ENCODE data around the gene GTF2A2. TPM values are rescaled to one million over a fixed set of nuclear protein-coding genes. Genes with fewer than 3 reads are reported as not detected.

The GTF2A2 gene, protein sequence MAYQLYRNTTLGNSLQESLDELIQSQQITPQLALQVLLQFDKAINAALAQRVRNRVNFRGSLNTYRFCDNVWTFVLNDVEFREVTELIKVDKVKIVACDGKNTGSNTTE
- 26.6 and 112 TPM in 2 replicates for total RNA-seq

DNA sequence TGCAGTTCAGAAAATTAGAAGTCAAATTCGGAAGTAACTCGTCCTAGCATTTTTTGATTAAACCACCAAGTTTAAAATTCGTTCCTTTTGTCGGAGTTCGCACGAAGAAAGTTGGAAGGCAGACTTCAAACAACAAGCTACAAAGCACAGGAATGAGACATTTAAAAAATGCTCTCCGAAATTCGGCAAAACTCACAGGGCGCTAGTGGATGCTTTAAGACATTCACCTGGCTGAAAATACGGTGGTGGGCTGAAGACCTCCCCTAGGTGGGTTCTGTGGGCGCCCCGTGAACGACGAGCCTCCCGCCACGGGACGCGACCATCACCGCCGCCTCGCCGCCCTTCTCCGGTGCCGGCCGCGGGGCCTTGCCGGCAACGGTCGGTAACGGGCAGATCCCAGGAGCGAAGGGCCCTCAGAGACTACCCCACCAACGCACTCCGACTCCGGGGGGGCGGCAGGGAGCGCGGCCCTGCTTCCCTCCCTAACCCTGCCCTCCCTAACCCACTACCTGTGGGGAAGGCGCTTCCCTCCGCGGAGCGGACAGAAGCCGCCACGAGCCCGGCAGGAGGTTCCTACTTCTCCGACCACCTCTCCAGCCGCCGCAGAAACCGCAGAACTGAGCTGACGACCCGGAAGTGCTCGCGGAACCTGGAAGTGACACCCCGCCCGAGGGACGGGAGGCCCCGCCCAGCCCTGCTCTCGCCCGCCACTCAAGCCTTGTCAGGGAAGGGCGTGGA, at the start of gene GTF2A2:
Gene GTF2A2 (minus strand): TSS at position 619 of the 738 bp plus-strand sequence. CDS start 5,238 bp downstream, outside the sequence.

GRCh38 chr15:59688782-59689625, 31.7 kb upstream of the GTF2A2 start, which contains the start of gene BNIP2:
Gene BNIP2 (minus strand): TSS chr15:59689320. CDS start chr15:59682457, 6,863 bp downstream.

DNA sequence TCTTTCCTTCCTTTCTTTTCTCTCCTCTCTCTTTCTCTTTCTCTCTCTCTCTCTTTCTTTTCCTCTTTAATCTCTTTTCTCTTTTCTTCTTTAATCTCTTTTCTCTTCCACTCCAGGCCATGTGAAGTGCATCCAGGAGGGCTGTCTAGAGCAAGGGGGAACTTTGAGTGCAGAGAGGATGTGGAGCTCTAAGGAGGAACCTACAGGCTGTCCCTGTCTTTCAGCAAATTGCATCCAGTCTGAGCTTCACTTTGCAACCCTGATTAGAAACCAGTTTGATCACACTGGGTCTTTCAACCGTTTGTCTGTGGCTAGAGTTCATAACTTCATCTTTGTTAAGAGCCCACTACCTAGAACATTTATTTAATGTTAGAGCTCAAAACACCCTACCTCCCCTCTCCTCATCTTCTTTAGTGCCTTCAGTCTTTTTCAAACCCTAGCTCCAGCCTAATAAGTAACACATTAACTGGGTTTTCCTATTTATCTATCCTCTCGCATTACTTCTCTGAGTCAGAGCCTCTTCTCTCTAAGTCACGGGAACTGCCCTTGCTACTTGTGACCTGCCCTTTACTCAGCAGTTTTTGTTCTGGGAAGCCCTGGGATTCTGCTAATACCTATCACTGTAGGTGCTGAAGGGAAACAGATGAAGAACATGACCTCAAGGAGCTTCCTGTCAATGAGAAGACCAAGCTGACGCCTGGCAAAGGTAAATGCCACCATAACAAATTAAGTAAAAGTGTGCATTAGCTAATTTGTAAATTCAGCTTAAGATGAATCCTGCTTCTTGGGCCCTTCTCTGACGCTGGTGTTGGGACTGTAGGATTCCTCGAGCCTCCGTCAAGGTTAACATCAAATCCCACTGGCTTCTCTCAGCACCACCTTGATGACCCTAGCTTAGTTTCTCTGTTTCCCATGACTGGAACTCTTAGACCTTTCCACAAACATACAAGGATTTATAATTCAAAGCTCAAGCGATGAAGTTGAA, 45.7 kb downstream of the GTF2A2 start, which contains the start of gene GCNT3:
Gene GCNT3 (plus strand): TSS at position 508 of the 985 bp plus-strand sequence. CDS start 6,456 bp downstream, outside the sequence.

Other genes starting within 250 kb of the GTF2A2 start
- 0.97 TPM in 1 of 2 replicates, not detected in the other for gene FAM81A, start 219.3 kb downstream of the GTF2A2 start, total RNA-seq
- not detected in 2 replicates for gene GCNT3, start 45.7 kb downstream of the GTF2A2 start, total RNA-seq
- gene BNIP2, start 31.8 kb upstream of the GTF2A2 start, total RNA-seq: 68.8 and 90.1 TPM in 2 replicates